ENCODE measurements around the gene GUCY1A2. TPM values are rescaled to one million over a fixed set of nuclear protein-coding genes. Genes with fewer than 3 reads are reported as not detected.

The GUCY1A2 gene
- total RNA-seq, 1 experiment from 2014 or later = not detected

DNA sequence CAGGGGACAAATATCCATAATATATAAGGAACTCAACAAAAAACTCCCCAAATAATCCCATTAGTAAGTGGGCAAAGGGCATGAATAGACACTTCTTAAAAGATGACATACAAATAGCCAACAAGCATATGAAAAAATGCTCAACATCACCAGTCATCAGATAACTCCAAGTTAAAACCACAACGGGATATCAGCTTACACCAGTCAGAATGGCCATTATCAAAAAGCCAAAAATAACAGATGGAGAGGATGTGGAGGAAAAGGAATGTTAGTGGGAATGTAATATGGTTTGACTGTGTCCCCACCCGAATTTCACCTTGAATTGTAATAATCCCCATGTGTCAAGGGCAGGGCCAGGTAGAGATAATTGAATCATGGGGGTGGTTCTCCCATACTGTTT lies 350.1 kb downstream of the GUCY1A2 start:
- no peak for DNase-seq (ENCODE audit: low spot score)

- DNase-seq (ENCODE audit: low spot score) = no peak
Observed at GRCh38 chr11:106656646-106657045, 361.6 kb downstream of the GUCY1A2 start.

DNA sequence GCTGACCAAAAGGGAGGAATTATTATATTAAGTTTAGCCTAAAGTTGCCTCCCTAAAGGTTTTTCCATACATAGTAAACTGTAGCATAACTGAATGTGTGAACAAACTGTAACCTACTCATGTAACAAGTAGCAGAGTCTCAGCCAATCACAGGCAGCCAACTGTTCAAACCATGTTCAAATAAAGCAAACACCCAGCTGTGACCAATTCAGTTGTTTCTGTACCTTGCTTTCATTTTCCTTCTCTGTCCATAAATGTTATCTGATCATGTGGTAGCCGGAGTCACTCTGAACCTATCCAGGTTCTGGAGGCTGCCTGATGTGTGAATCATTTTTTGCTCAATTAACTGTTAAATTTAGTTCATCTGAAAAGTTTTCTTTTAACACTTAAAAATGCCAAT lies 373.5 kb downstream of the GUCY1A2 start:
- no peak for DNase-seq (ENCODE audit: low spot score)

DNA sequence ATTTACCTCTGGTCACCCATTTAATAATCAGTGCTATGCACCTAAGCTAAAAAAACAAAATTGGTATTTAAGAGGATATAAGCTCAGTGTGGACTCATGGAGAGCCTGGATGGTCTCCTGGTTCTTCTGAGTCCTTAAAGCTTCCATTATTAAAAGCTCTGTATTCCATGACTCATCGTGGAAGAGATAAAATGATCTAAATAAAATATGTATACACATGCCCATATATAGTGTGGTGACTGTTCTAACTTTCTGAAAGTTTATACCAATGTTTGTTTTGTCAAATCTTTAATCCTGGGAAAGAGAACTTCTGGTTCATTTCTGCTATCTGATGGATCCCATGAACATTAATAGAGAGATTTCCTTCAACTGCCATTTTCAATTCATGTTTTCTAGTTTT lies 375.9 kb downstream of the GUCY1A2 start:
- no peak for DNase-seq (ENCODE audit: low spot score)

DNA sequence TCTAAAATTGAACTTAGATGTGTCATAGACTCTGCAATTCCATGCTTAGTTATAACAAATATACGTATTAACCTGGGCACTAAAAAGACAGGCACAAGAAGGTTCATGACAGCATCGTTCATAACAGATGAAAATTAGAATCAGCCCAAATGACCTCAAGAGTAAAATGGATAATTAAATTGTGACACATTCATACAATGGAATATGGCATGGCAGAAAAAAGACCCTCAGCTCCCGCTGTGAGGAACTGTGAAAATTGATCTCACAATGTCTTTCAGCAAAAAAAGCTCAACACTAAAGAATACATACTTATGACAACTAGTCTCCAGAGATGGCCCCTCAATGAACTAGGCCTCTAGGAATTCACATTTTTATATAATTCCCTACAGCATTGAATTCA lies 386.0 kb downstream of the GUCY1A2 start:
- DNase-seq (ENCODE audit: low spot score) = no peak

DNA sequence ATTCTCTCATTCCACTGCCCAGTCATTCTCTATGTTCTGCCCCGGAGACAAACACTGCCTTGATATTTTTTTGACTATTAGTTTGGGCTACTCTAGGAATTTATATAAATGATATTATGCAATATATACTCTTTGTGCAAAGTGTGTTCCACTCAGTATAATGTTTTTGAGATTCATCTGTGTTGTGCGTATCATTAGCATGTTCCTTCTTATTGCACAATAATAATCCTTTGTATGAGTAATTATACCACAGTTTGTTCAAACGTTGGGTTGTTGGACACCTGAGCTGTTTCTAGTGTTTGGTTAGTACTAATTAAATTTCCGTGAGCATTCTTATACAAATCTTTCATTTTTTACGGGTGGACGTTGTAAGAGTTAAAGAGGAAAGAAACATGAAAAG lies 390.6 kb downstream of the GUCY1A2 start:
- no peak for DNase-seq (ENCODE audit: low spot score)

- DNase-seq (ENCODE audit: low spot score) = no peak
Observed at GRCh38 chr11:106625566-106625965, 392.7 kb downstream of the GUCY1A2 start.

DNA sequence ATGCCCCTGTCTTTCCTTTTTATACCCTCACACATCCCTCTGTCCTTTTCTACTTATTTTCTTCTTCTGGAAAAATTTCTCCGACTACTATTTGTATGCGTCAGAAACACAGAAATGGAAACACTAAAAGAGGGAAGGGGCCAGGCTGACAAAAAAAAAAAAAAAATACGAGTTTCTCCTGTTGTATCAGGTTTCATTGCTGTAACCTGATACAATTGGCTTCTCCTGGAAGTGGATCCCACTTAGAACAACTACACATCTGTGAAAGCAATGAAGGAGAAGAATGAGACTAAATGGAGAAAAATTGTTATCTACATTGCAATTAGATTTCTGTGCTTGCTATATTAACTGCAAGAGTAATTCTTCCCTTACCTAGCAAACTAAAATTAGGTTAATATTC lies 393.9 kb downstream of the GUCY1A2 start:
- no peak for DNase-seq (ENCODE audit: low spot score)

All from HT-29 (cell line).